Brain microvascular endothelial cell (primary cell): ENCODE results near the gene OR4N2.
"Not testable (repeated sequence)": the region's sequence is repeated elsewhere in the genome, so short reads cannot be mapped to it uniquely, and the experiment has no call there.

ENCODE experiments used
- DNase-seq: peaks from one replicate; pipeline ENCODE4 v3.0.0-alpha.2; 2020
- H3K27ac ChIP-seq: fragments of 250-450 bp; sonication (Bioruptor Pico); 2 replicates; pipeline ENCODE4 v1.5.1; 2020; ENCODE audit warnings: mild to moderate bottlenecking, moderate library complexity
- H3K27me3 ChIP-seq: fragments of 250-450 bp; sonication (Bioruptor Pico); replicated peaks from 2 replicates; pipeline ENCODE4 v1.5.1; 2020; ENCODE audit warnings: mild to moderate bottlenecking
- H3K36me3 ChIP-seq: fragments of 250-450 bp; sonication (Bioruptor Pico); replicated peaks from 2 replicates; pipeline ENCODE4 v1.5.1; 2020; ENCODE audit warnings: mild to moderate bottlenecking
- H3K4me3 ChIP-seq: 2 replicates; pipeline ENCODE4 v1.5.1; 2011; ENCODE audit warnings: low read depth, mild to moderate bottlenecking, control low read depth, low read length, moderate library complexity
- in situ Hi-C: cut with HindIII; loops from 2 replicates; pipeline ENCODE4 v1.10.0; 2017; ENCODE audit warnings: low sequenced_read_pairs, low pct_ligation_motif_present
- TF ChIP-seq, protein P1 (sequence below): IDR thresholded peaks from 2 replicates; pipeline ENCODE4 v1.5.1; 2011; ENCODE audit warnings: low read depth, mild to moderate bottlenecking, moderate library complexity, low read length, control low read depth, inconsistent platforms; ENCODE audit errors: missing control alignments

OR4N2 gene

GRCh38 chr14:19803470-19803869 is at the start of gene OR4N2:
OR4N2 (plus strand) TSS chr14:19803770; CDS start chr14:19827449, 23,679 bp downstream.
- in situ Hi-C loops, H3K36me3 ChIP-seq, H3K4me3 ChIP-seq, DNase-seq, H3K27ac ChIP-seq, H3K27me3 ChIP-seq: not testable (repeated sequence)

GRCh38 chr14:19754172-19754571 is 49.4 kb upstream of the OR4N2 start:
- no peak overlapping the region for H3K27ac ChIP-seq
- TF ChIP-seq, protein P1, sequence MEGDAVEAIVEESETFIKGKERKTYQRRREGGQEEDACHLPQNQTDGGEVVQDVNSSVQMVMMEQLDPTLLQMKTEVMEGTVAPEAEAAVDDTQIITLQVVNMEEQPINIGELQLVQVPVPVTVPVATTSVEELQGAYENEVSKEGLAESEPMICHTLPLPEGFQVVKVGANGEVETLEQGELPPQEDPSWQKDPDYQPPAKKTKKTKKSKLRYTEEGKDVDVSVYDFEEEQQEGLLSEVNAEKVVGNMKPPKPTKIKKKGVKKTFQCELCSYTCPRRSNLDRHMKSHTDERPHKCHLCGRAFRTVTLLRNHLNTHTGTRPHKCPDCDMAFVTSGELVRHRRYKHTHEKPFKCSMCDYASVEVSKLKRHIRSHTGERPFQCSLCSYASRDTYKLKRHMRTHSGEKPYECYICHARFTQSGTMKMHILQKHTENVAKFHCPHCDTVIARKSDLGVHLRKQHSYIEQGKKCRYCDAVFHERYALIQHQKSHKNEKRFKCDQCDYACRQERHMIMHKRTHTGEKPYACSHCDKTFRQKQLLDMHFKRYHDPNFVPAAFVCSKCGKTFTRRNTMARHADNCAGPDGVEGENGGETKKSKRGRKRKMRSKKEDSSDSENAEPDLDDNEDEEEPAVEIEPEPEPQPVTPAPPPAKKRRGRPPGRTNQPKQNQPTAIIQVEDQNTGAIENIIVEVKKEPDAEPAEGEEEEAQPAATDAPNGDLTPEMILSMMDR = no peak
- no peak overlapping the region for H3K4me3 ChIP-seq
- H3K36me3 ChIP-seq = no peaks in the 10 kb centered on the region
- in situ Hi-C loops = no loop called here
- no peak for DNase-seq
- H3K27me3 ChIP-seq = no peaks in the 10 kb centered on the region

GRCh38 chr14:19771491-19771890 is 32.1 kb upstream of the OR4N2 start:
- DNase-seq, H3K27ac ChIP-seq, H3K27me3 ChIP-seq, in situ Hi-C loops, H3K36me3 ChIP-seq, H3K4me3 ChIP-seq: not testable (repeated sequence)

DNA sequence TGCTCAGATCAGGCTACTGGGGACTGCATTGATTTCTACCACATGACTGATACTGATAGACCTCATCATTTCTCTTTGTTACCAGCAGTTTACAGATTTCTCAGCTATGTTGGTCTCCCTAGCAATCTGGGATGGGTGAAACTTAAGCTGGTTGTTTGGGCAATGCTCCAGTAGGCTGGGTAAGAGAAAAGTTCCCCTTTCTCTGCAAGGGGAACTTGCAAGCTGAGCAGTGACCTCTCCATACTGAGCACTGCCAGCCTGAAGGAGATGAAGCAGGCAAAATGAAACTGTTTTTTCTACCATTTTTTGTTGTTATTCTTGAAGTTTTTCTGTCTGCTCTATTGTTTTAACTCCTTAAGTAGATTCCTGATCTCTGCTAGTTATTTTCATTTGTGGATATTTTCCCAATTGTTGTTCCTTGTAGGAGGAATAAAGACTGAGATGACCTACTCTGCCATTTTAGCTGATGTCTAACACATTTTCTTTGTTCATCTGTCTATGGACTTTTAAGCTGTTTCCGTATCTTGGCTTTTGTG is 31.6 kb upstream of the OR4N2 start:
- in situ Hi-C loops = no loop called here
- H3K36me3 ChIP-seq = no peaks in the 10 kb centered on the region
- TF ChIP-seq, protein P1 = no peak
- H3K27me3 ChIP-seq = no peaks in the 10 kb centered on the region
- H3K4me3 ChIP-seq = no peak overlapping the region
- no peak overlapping the region for H3K27ac ChIP-seq
- DNase-seq = no peak

- in situ Hi-C loops, H3K27ac ChIP-seq, H3K36me3 ChIP-seq, H3K27me3 ChIP-seq, DNase-seq, H3K4me3 ChIP-seq: not testable (repeated sequence)
These were observed 31.1 kb upstream of the OR4N2 start for GRCh38 chr14:19772454-19772853.

GRCh38 chr14:19773204-19773603 is 30.4 kb upstream of the OR4N2 start, which contains the start of gene OR4M1:
OR4M1 (plus strand) TSS chr14:19773504; CDS start chr14:19780323, 6,819 bp downstream.
- H3K27ac ChIP-seq, H3K4me3 ChIP-seq, in situ Hi-C loops, H3K36me3 ChIP-seq, H3K27me3 ChIP-seq, DNase-seq: not testable (repeated sequence)

DNA sequence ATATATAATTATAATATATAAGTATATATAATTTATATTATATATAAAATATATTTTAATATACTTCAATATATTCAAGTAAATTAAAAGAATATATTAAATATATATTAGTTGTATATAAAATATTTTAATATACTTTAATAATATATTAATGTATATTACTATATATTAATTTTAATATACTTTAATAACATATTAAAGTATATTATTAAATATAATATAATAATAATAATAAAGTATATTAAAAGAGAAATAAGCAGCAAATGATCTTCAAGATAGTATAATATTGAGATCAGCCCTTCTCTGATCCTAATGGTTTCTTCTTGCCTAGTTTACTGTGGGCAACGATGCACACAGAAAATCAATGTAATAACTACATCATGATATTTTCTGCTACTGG is 28.0 kb upstream of the OR4N2 start:
- no peak for DNase-seq
- H3K4me3 ChIP-seq = no peak overlapping the region
- TF ChIP-seq, protein P1 = no peak
- no peaks in the 10 kb centered on the region for H3K27me3 ChIP-seq
- no peak overlapping the region for H3K27ac ChIP-seq
- no peaks in the 10 kb centered on the region for H3K36me3 ChIP-seq
- in situ Hi-C loops = no loop called here

DNA sequence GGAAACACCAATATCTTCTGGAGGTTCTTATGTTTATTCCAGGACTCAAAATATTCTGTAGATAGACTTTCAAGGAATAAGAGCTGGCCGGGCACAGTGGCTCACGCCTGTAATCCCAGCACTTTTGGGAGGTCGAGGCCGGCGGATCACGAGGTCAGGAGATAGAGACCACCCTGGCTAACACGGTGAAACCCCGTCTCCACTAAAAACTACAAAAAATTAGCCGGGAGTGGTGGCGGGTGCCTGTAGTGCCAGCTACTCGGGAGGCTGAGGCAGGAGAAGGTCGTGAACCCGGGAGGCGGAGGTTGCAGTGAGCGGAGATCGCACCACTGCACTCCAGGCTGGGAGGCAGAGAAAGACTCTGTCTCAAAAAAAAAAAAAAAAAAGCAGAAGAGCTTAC is 17.7 kb upstream of the OR4N2 start:
- DNase-seq, H3K36me3 ChIP-seq, H3K4me3 ChIP-seq, H3K27ac ChIP-seq, in situ Hi-C loops, H3K27me3 ChIP-seq: not testable (repeated sequence)

- H3K4me3 ChIP-seq, H3K27ac ChIP-seq, in situ Hi-C loops, H3K36me3 ChIP-seq, H3K27me3 ChIP-seq, DNase-seq: not testable (repeated sequence)
These were observed 16.3 kb upstream of the OR4N2 start for GRCh38 chr14:19787318-19787717.

- H3K4me3 ChIP-seq, H3K36me3 ChIP-seq, in situ Hi-C loops: not testable (repeated sequence)
These were observed 15.4 kb upstream of the OR4N2 start for GRCh38 chr14:19788150-19788549.

DNA sequence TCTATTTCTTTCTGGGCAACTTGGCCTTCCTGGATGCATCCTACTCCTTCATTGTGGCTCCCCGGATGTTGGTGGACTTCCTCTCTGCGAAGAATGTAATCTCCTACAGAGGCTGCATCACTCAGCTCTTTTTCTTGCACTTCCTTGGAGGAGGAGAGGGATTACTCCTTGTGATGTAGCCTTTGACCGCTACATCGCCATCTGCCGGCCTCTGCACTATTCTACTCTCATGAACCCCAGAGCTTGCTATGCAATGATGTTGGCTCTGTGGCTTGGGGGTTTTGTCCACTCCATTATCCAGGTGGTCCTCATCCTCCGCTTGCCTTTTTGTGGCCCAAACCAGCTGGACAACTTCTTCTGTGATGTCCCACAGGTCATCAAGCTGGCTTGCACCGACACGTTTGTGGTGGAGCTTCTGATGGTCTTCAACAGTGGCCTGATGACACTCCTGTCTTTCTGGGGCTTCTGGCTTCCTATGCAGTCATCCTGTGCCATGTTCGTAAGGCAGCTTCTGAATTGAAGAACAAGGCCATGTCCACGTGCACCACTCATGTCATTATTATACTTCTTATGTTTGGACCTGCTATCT is 7.0 kb upstream of the OR4N2 start:
- H3K4me3 ChIP-seq, H3K27ac ChIP-seq, H3K36me3 ChIP-seq, in situ Hi-C loops, DNase-seq, H3K27me3 ChIP-seq: not testable (repeated sequence)

More at GRCh38 chr14:19788150-19788549, 15.4 kb upstream of the OR4N2 start:
- H3K27ac ChIP-seq, H3K27me3 ChIP-seq, DNase-seq: not testable (repeated sequence)
